T-helper 2 cell treated with Interferon-gamma antibody and Interleukin-4, amounts not matched to agents 100 ng/mL and 5 ng/mL, for 36 hours (primary cell): ENCODE results near the gene TAS2R3. TPM values are rescaled to one million over a fixed set of nuclear protein-coding genes. Genes with fewer than 3 reads are reported as not detected.

Experiments used
- intact Hi-C: fragments of 100-400 bp; cut with micrococcal nuclease; formaldehyde crosslinking; loops from one replicate; pipeline ENCODE4 v1.15.1; 2023
- total RNA-seq: library from RNA; stranded (reverse); gene quantifications from 2 replicates; pipeline ENCODE4 v1.2.3, GENCODE V29; 2022

Gene TAS2R3
- total RNA-seq, 1 donor from 2014 or later, result 1.1 TPM

DNA sequence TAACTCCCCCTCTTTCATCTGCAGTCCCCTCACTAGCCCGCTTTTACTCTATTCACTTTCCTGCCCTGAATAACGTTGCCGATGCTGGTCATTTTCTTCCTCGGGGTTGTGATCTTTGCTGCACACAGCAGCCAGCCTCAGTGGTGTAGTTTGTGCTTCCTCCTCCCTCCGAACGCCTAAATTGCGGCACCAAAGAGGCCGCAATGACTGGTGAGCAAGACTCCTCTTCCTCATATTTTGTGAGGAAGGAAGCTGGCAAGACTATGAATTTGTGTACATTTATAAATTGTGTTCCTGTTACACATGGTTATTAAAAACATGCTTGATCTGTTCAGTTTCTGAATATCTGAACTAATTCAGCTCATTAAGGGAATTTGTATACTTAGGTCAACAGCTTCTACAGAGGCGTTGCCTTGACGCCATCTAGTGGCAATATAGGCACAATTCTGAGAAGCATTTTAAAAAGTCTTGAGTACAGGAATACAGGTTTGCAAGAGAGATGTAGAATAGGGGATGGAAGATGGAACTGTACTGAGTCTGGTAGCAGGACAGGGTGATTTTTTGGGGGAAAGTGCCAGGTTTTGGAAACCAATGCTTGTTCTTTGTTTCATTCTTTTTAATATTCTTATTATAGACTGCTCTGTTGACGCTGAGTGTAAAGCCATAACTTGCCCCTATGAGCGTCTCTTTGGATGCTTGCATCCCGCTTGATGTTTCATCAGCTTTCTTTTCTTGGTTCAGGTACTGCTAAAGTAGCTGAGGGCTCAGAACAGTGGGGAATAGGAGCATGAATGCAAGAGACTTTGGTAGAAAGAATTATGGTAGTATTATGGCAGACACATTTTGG lies 22.0 kb downstream of the TAS2R3 start:
- intact Hi-C loops, result loop anchor here (1.0 to 2.0 kb wide), 3 partner anchors 31 to 132 kb away; partner anchors contain the start of gene SSBP1

DNA sequence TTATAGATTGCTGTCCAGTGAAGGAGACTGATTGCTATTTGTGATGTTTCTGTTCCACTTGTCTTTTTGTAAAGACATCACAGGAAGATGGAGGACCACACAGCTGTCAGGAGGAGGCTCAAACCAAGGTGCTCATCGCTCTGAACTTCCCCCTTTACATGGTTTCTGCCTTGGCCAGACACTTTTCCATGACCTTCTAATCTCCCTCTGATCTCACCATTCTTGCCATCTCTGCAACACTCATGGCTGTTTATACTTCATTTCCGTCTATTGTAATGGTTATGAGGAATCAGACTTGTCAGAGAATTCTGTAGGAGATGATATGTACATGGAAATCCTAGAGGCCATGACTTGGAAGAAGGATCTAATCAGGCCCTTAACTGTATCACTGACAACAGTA lies 24.4 kb downstream of the TAS2R3 start:
- intact Hi-C loops, result no loop called here

DNA sequence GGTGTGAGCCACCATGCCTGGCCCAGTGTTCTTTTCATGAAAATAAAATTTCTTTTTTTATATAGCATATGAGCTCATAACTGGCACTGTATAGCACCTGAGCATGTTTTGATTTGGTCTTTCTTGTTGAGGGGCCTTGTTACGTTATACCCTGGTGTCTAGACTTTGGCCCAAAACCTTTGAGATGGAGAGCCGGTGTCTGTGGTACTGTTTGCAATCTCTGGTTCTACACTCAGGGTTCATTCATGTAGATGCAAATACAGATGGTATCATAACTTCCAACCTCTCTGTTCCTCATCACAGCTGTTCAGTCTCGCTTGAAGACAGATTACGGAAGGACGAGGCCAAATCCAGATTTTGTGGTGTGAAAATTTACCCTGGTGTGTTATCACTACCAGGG lies 26.0 kb downstream of the TAS2R3 start, which contains the start of gene TAS2R5:
Gene TAS2R5 (plus strand): TSS at position 301 of the 400 bp plus-strand sequence. CDS start 145 bp downstream, outside the sequence.
- intact Hi-C loops, result no loop called here

DNA sequence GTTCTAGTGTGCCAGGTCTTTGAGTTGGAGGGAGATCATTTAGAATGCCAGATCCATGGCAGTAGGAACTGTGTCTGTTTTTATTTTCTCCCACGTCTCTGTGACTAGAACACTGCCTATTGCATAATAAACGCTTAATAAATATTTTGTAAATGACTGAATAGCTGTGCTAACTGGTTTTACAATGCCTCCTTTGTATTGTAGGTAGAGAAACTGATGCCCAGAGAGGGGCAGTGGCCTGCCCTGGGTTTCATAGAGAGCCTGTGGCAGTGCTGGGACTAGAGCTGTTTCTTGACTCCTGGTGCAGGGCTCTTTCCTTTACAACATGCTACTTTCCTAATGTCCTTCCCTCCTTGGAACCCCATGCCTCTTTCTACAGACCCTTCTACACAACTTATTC lies 28.6 kb downstream of the TAS2R3 start:
- intact Hi-C loops, result no loop called here

Other genes with a start within 250 kb of the TAS2R3 start
- 65.7 and 68.5 TPM in 2 replicates for gene AGK, start 212.7 kb upstream of the TAS2R3 start, total RNA-seq
- gene DENND11, start 61.9 kb upstream of the TAS2R3 start, total RNA-seq, result 26.1 and 26.2 TPM in 2 replicates
- gene WEE2, start 55.7 kb upstream of the TAS2R3 start, total RNA-seq, result 0.05 and 0.14 TPM in 2 replicates
- 173 and 179 TPM in 2 replicates for gene SSBP1, start 25.7 kb upstream of the TAS2R3 start, total RNA-seq
- 1.1 TPM in 2 replicates for gene TAS2R4, start 12.6 kb downstream of the TAS2R3 start, total RNA-seq
- gene TAS2R5, start 26.1 kb downstream of the TAS2R3 start, total RNA-seq, result 0.55 and 0.64 TPM in 2 replicates
- gene PRSS37, start 77.4 kb downstream of the TAS2R3 start, total RNA-seq, result not detected in 2 replicates
- gene OR9A4, start 152.3 kb downstream of the TAS2R3 start, total RNA-seq, result not detected in 2 replicates
- not detected in 2 replicates for gene CLEC5A, start 182.9 kb downstream of the TAS2R3 start, total RNA-seq
- gene TAS2R38, start 209.7 kb downstream of the TAS2R3 start, total RNA-seq, result not detected in 2 replicates
- gene MGAM, start 231.8 kb downstream of the TAS2R3 start, total RNA-seq, result 0.02 TPM in 1 of 2 replicates, not detected in the other